ENCODE results near the gene SULT6B1.
"Not testable (repeated sequence)": the region's sequence is repeated elsewhere in the genome, so short reads cannot be mapped to it uniquely, and the experiment has no call there.

Gene SULT6B1

DNA sequence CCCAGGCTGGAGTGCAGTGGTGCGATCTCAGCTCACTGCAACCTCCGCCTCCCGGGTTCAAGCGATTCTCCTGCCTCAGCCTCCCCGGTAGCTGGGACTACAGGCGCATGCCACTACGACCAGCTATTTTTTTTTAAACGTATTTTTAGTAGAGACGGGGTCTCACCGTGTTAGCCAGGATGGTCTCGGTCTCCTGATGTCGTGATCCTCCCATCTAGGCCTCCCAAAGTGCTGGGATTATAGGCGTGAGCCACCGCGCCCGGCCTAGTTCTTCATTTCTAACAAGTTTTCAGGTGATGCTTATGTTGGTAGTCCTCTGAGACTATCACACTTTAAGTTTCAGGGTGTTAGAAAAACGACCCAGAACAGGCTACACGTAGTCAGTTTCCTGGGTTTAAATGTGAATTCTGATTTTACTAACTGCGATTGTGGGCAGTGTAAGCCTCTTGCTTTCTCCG lies 7.4 kb upstream of the SULT6B1 start:
- not testable (repeated sequence) for DNase-seq

GRCh38 chr2:37192551-37192950 lies 4.1 kb upstream of the SULT6B1 start:
- DNase-seq, result no peak

DNA sequence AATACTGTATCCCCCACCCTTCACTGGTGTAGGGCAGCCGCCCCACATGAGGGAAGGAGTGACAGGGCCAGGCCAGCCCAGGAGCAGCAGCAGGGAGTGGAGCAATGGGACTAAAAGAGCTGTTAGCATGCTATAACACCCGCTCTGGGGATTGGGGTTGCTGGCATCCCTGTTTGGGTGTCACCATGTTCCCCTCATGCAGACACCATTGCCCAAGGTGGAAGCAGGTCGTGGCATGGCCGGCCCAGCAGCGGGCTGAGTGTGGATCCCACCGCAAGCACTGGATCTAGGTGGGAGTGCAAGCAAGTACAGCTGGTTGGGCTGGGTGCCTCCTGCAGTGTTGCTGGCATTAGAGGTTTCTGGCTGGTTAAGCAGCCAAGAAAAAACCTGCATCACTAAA lies 3.3 kb upstream of the SULT6B1 start:
- no peak for DNase-seq

GRCh38 chr2:37191253-37191652 lies 2.8 kb upstream of the SULT6B1 start:
- no peak for DNase-seq

DNA sequence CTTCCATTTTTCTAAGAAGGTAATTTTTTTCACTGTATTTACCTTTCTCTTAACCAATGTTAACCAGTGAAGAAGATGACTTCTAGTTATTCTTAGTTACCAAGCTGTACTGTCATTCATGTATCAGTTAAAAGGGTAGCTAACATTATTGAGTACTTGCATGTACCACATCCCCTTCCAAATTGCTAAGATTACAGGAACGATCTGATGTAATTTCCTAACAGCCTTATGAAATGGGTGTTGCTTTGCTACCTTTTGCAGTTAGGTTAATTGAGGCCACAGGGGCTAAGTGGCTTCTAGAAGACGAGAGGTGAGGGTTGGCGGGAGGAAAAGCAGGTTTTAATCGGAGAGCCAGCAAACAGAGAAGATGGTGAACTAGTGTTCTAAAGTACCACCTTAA lies 1.8 kb upstream of the SULT6B1 start:
- no peak for DNase-seq

DNA sequence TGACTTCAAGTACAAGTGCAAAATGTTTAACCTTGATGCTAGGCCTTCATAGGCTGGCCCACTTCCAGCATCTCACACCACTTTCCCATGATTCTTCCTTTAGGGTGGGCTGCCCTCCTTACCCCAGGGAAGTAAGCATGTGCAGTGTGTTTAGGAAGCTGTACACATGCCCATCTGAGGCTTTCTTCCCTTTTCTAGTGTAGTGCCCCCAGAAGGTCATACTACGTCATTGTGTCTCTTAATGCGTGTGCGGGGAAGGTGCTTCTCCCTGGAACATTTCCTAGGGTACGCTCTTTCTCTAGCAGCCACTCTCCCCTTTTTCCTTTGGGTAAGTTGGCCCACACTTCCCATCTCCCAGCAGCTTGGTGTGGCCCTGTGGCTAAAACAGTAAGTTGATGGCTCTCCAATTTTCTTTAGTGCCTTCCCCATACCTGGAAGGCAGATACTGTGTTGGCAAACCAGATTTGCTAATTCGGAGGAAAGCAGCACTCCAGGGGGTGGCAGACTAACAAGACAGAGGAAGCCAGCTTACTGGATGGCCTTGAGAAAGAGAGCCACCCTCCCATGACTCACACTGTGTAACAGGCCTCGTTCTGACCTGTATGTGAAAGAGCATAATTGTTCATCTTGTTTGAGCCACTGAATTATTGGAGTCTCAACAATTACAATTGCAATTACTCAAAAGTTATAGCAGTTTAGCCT lies 1.1 kb upstream of the SULT6B1 start:
- DNase-seq, result no peak

DNA sequence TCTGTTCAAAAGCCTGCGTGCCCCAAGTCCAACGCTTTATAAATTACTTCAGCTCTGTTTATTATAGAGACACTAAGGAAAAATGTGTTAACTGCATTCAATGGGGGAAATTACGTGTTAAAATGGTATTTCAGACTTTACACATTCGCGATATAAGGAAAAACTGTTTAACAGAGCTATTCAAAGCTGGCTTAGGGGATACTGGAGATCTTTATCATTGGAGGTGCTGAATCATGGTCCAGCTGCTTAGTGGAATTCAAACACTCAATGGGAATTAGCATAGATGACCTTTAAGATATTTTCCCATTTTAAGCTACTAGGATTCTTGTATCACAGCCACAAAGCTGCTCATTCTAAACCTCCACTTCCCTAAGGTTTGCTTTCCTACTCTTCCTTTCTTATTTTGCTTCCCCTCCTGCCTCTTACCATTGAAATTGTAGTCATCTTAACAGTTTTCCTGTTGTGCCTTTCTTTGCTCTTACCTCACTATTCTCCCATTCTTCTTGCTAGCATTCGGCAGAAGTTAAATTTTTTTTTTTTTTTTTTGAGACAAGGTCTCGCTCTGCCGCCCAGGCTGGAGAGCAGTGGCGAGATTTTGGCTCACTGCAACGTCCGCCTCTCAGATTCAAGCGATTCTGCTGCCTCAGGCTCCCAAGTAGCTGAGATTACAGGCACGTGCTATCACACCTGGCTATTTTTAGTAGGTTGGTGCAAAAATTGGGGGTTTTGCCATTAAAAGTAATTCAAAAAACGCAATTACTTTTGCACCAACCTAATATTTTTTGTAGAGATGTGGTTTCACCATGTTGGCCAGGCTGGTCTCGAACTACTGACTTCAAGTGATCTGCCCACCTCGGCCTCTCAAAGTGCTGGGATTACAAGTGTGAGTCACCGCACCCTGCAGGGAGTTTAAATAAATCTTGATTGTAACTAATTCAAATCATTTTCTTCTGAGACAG lies 6.5 kb downstream of the SULT6B1 start:
- no peak for DNase-seq

GRCh38 chr2:37180640-37181039 lies 7.8 kb downstream of the SULT6B1 start:
- DNase-seq, result no peak

GRCh38 chr2:37180006-37180639 lies 8.3 kb downstream of the SULT6B1 start:
- DNase-seq, result no peak

GRCh38 chr2:37173741-37174140 lies 14.7 kb downstream of the SULT6B1 start:
- DNase-seq, result no peak

GRCh38 chr2:37171624-37171950 lies 16.9 kb downstream of the SULT6B1 start:
- DNase-seq, result no peak

DNA sequence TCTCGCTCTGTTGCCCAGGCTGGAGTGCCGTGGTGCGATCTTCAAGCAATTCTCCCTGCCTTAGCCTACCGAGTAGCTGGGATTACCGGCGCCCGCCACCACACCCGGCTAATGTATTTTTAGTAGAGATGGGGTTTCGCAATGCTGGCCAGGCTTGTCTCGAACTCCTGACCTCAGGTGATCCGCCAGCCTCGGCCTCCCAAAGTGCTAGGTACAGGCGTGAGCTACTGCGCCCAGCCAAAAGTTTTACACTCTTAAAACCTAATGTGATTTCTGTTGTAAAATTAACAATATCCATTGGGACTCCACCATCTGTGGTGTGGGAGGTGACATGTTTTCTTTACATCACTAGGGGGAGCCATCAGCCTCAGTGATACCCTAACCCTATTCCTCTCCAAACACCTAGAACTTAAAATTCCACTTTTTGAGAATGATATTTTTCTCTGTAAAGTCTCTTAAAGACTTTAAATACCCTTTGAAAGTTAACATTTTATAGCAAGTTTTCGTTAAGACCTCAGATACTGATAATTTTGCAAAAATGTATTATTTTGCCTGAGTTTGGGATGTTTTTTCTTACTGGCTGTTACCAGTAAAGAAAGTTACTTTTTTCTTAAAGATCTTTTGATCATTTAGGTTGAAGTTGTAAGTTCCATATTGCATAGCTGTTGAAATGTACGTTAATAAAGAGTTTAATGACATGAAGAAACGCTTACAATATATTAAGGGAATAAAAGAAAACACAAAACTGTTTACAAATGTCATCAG lies 20.1 kb downstream of the SULT6B1 start:
- DNase-seq, result peak; percentile 21 to 61

DNA sequence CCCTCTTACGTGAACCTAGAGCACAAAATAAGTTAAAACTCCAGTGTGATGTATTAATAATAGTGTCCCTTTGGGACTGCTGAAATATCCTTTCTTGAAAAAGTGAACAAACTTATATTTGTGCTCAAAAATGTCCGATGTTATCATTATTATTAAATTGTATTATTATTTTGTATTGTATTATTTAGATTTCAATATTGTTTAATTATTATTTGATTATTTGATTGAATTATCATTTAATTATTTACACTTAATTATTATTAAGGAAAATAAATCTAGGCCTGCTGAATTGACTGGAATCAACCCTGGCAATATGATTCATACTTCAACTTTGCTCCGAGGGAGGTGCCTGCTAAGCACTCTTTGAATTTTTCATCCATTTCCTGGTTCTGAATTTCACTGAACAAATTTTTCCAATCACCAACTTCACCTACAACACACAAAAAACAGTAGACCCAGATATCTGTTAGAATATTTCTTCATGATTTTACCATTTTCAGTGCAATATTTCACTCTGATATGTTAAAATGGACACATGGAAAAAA lies 20.8 kb downstream of the SULT6B1 start:
- DNase-seq, result no peak

GRCh38 chr2:37164757-37165156 lies 23.7 kb downstream of the SULT6B1 start:
- no peak for DNase-seq

- peak; percentile 93 to 95 for DNase-seq
These were observed 31.4 kb downstream of the SULT6B1 start, which contains the start of gene EIF2AK2 for GRCh38 chr2:37156857-37157714. TSS of gene EIF2AK2 (minus strand) at chr2:37156980. CDS start at chr2:37147806, 9,174 bp downstream.

- peak; percentile 56 to 72 for DNase-seq
These were observed 32.2 kb downstream of the SULT6B1 start for GRCh38 chr2:37156071-37156856.

DNA sequence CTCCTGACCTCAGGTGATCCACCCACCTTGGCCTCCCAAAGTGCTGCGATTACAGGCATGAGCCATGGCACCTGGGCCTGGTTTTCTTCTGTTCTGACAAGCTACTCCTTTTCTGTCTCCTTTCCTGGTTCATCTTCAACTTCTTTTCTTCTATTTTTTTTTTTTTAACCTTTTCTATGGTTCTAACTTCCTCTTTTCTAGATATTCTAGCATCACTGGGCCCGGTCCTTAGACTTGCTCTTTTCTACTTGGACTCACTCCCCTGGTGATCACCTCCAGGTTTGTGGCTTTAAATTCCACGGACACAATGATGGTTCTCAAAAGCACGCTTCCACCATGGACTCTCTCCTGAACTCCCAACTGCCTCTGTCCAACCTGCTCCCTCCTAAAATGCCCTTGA lies 33.7 kb downstream of the SULT6B1 start:
- no peak for DNase-seq

GRCh38 chr2:37153224-37153623 lies 35.2 kb downstream of the SULT6B1 start:
- DNase-seq, result no peak

- peak in 1 of 2 donors; percentile 56 for DNase-seq
These were observed 38.7 kb downstream of the SULT6B1 start for GRCh38 chr2:37149626-37150322.

- DNase-seq, result no peak
These were observed 40.1 kb downstream of the SULT6B1 start for GRCh38 chr2:37148325-37148724.
